ENCODE measurements around the gene TMEM181. TPM values are rescaled to one million over a fixed set of nuclear protein-coding genes. Genes with fewer than 3 reads are reported as not detected.
"Not testable (repeated sequence)": the region's sequence is repeated elsewhere in the genome, so short reads cannot be mapped to it uniquely, and the experiment has no call there.

TMEM181 gene
- total RNA-seq, 1 donor from 2014 or later, result 35.3 TPM

DNA sequence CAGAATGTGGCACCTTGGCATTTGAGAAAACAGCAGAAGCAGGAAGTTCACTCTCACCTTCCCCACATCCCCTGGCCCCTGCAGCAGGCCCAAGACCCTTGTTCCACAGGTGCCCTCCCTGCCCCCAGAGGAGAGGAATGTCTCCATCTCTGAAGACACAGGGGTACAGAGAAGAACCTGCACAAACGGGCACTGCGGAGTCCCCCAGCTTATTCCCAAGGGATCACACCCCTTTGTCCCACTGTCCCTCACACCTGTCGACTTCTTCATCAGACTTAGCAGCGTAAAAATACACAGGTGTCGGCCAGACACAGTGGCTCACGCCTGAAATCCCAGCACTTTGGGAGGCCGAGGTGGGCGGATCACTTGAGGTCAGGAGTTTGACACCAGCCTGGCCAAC, 42.9 kb upstream of the TMEM181 start:
- DNase-seq (ENCODE audit: low read depth), result no peak
- H3K27me3 ChIP-seq (ENCODE audit: control insufficient read depth, insufficient read depth, low read length), result no peaks in the 10 kb centered on the region
- TF ChIP-seq, protein P1, sequence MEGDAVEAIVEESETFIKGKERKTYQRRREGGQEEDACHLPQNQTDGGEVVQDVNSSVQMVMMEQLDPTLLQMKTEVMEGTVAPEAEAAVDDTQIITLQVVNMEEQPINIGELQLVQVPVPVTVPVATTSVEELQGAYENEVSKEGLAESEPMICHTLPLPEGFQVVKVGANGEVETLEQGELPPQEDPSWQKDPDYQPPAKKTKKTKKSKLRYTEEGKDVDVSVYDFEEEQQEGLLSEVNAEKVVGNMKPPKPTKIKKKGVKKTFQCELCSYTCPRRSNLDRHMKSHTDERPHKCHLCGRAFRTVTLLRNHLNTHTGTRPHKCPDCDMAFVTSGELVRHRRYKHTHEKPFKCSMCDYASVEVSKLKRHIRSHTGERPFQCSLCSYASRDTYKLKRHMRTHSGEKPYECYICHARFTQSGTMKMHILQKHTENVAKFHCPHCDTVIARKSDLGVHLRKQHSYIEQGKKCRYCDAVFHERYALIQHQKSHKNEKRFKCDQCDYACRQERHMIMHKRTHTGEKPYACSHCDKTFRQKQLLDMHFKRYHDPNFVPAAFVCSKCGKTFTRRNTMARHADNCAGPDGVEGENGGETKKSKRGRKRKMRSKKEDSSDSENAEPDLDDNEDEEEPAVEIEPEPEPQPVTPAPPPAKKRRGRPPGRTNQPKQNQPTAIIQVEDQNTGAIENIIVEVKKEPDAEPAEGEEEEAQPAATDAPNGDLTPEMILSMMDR (IDR thresholded peaks at IDR 0.05; ENCODE audit: insufficient read depth, low read length, severe bottlenecking), result no peak
- no peak overlapping the region for H3K4me3 ChIP-seq (ENCODE audit: low read depth, low read length)
- no peak for FAIRE-seq
- no peaks in the 10 kb centered on the region for H3K36me3 ChIP-seq (ENCODE audit: control insufficient read depth, insufficient read depth, low read length)

DNA sequence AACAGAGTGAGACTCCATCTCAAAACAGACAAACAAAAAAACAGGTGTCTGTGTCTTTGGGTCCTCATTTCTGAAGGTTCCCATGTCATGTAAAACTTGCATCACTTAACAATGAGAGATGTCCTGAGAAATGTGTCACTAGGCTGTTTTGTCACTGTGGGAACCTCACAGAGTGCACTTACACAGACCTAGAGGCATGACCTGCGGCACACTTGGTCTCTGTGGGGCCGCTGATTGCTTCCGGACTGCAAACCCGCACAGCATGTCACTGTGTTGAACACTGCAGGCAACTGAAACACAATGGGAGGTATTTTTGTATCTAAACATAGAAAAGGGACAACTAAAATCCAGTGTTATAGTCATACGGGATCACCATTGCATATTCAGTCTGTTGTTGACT, 42.3 kb upstream of the TMEM181 start:
- TF ChIP-seq, protein P1 (IDR thresholded peaks at IDR 0.05; ENCODE audit: insufficient read depth, low read length, severe bottlenecking), result no peak
- no peaks in the 10 kb centered on the region for H3K27me3 ChIP-seq (ENCODE audit: control insufficient read depth, insufficient read depth, low read length)
- no peak for FAIRE-seq
- no peak for DNase-seq (ENCODE audit: low read depth)
- no peak overlapping the region for H3K4me3 ChIP-seq (ENCODE audit: low read depth, low read length)
- H3K36me3 ChIP-seq (ENCODE audit: control insufficient read depth, insufficient read depth, low read length), result no peaks in the 10 kb centered on the region

DNA sequence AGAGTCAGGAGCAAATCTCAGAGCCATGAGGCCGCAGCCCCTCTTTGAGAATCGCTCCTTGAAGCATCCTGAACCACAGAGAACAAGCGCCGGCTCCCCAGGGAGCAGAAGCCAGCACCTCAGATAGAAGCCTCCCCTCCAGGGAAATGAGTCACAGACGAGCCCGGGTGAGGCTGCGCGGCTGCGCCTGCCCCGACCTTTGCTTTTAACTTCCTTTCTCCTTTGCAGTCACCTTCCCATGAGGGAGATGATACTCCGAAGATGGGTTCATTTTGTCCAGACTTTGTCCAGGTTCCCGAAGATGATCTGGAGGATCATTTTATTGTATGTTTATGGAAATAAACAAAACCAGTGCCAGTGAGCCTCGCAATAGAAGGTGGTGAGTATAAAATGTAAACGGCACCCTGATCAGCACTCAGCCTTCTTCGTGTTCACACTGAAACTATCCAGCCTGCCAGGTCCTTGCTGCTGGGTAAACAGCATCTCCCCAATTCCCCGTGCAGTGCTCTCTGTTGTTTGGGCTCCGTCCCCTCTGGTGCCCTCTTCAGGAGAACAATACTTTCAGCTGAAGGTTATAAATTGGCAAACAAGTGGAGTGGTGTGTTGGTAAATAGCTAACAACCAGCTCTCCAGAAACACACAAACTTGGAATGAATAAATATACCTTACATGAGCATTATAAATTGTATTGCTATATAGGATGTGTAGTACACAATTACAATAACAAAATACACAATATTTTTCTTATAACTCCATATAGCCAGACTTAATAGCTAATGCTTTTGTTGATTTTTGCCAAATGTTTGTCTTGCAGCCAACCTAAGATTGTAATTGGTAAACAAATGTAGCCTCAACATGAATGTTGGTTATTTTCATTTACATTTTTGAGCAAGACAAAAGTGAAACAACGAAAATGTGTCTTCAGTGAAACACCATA, 41.4 kb upstream of the TMEM181 start:
- TF ChIP-seq, protein P1 (IDR thresholded peaks at IDR 0.05; ENCODE audit: insufficient read depth, low read length, severe bottlenecking), result peak; percentile 56
- H3K4me3 ChIP-seq (ENCODE audit: low read depth, low read length), result peak overlapping the region; percentile 24
- no peaks in the 10 kb centered on the region for H3K36me3 ChIP-seq (ENCODE audit: control insufficient read depth, insufficient read depth, low read length)
- H3K27me3 ChIP-seq (ENCODE audit: control insufficient read depth, insufficient read depth, low read length), result no peaks in the 10 kb centered on the region
- FAIRE-seq (no peak), DNase-seq (ENCODE audit: low read depth) (peak; percentile 77)

DNA sequence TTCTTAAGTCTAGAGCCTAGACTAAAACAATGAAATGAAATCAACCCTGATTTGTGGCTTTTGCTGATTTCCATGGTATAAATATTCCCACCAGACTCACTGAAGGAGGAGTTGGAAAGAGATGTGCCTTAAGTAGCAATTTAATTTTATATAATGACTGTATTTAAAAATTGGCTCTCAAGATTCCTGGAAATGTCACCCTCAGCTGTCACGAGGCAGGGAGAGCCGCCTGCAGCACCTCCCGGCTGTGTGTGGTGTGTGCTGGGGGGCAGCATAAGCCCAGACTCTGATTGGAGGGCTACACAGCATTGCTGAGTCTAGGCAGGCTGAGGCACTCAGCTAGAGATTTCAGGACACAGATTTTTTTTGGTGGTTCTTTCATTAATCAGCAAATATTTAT, 40.6 kb upstream of the TMEM181 start:
- FAIRE-seq (no peak), DNase-seq (ENCODE audit: low read depth) (no peak)
- TF ChIP-seq, protein P1 (IDR thresholded peaks at IDR 0.05; ENCODE audit: insufficient read depth, low read length, severe bottlenecking), result no peak
- no peaks in the 10 kb centered on the region for H3K36me3 ChIP-seq (ENCODE audit: control insufficient read depth, insufficient read depth, low read length)
- no peaks in the 10 kb centered on the region for H3K27me3 ChIP-seq (ENCODE audit: control insufficient read depth, insufficient read depth, low read length)
- H3K4me3 ChIP-seq (ENCODE audit: low read depth, low read length), result no peak overlapping the region

DNA sequence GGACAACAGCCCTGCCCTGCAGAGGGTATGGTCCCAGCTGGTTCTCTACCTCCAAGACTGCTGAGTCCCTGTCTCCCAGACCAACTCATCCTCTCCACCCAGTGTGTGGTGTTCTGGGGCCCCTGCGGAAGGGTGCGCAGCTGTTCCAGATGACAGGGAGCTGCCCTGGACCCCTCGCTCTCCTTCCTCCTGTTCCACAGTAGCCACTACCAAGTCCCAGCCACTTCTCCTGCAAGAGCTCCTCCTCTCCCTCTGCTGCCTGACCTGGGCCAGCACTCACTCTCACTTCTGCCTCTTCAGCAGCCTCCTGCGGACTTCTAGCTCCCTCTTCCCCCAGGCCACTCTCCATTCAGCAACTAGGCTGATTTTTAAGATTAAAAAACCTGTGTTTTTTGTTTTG, 40.1 kb upstream of the TMEM181 start:
- FAIRE-seq (no peak), DNase-seq (ENCODE audit: low read depth) (no peak)
- Histone ChIP-seq H3K27me3 (ENCODE audit: control insufficient read depth, insufficient read depth, low read length) (no peaks in the 10 kb centered on the region), H3K4me3 (ENCODE audit: low read depth, low read length) (no peak overlapping the region), H3K36me3 (ENCODE audit: control insufficient read depth, insufficient read depth, low read length) (no peaks in the 10 kb centered on the region)
- TF ChIP-seq, protein P1 (IDR thresholded peaks at IDR 0.05; ENCODE audit: insufficient read depth, low read length, severe bottlenecking), result no peak

DNA sequence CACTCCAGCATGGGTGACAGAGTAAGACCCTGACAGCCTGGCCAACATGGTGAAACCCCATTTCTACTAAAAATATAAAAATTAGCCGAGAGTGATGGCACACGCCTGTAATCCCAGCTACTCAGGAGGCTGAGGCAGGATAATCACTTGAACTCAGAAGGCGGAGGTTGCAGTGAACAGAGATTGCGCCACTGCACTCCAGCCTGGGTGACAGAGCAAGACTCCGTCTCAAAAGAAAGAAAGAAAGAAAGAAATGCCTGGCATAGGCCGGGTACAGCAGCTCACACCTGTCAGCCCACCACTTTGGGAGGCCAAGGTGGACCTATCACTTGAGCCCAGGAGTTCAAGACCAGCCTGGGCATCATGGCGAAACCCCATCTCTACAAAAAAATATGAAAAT, 38.9 kb upstream of the TMEM181 start:
- H3K36me3 ChIP-seq (ENCODE audit: control insufficient read depth, insufficient read depth, low read length); DNase-seq (ENCODE audit: low read depth); H3K27me3 ChIP-seq (ENCODE audit: control insufficient read depth, insufficient read depth, low read length); FAIRE-seq; H3K4me3 ChIP-seq (ENCODE audit: low read depth, low read length): not testable (repeated sequence)
